DMS 273 treated with DMSO at 0.1 percent for 48 hours (cell line): ENCODE results near the gene ACER3.
"Not testable (repeated sequence)": the region's sequence is repeated elsewhere in the genome, so short reads cannot be mapped to it uniquely, and the experiment has no call there.

Experiments used
- DNase-seq: peaks from one replicate; lab custom pipeline; 2025; lab: John Stamatoyannopoulos, UW

The ACER3 gene

GRCh38 chr11:76995081-76995576, 134.4 kb downstream of the ACER3 start:
- DNase-seq, result no peak

GRCh38 chr11:76997512-76997911, 136.8 kb downstream of the ACER3 start:
- DNase-seq, result no peak

- no peak for DNase-seq
These were observed 138.9 kb downstream of the ACER3 start for GRCh38 chr11:76999597-76999996.

- DNase-seq, result no peak
These were observed 140.9 kb downstream of the ACER3 start for GRCh38 chr11:77001613-77002012.

- no peak for DNase-seq
These were observed 142.1 kb downstream of the ACER3 start for GRCh38 chr11:77002776-77003175.

GRCh38 chr11:77003963-77004362, 143.2 kb downstream of the ACER3 start:
- no peak for DNase-seq

- no peak for DNase-seq
These were observed 148.9 kb downstream of the ACER3 start for GRCh38 chr11:77009533-77010160.

- DNase-seq, result no peak
These were observed 154.0 kb downstream of the ACER3 start for GRCh38 chr11:77014669-77015068.

GRCh38 chr11:77018396-77018924, 157.7 kb downstream of the ACER3 start:
- DNase-seq, result not testable (repeated sequence)

- DNase-seq, result no peak
These were observed 159.4 kb downstream of the ACER3 start for GRCh38 chr11:77019976-77020595.

GRCh38 chr11:77020734-77021133, 160.0 kb downstream of the ACER3 start:
- no peak for DNase-seq

- DNase-seq, result no peak
These were observed 164.0 kb downstream of the ACER3 start for GRCh38 chr11:77024745-77025144.

GRCh38 chr11:77026221-77026620, 165.5 kb downstream of the ACER3 start:
- no peak for DNase-seq

- DNase-seq, result peak; percentile 37
These were observed 166.0 kb downstream of the ACER3 start for GRCh38 chr11:77026743-77027142.

- peak; percentile 62 for DNase-seq
These were observed 166.6 kb downstream of the ACER3 start for GRCh38 chr11:77027275-77027674.

GRCh38 chr11:77029829-77030228, 169.1 kb downstream of the ACER3 start:
- no peak for DNase-seq

GRCh38 chr11:77030834-77031414, 170.2 kb downstream of the ACER3 start:
- DNase-seq, result no peak

- DNase-seq, result no peak
These were observed 170.9 kb downstream of the ACER3 start for GRCh38 chr11:77031599-77031998.

GRCh38 chr11:77035039-77035438, 174.3 kb downstream of the ACER3 start:
- DNase-seq, result no peak

- DNase-seq, result no peak
These were observed 174.9 kb downstream of the ACER3 start for GRCh38 chr11:77035580-77035979.

- no peak for DNase-seq
These were observed 175.7 kb downstream of the ACER3 start for GRCh38 chr11:77036398-77036797.

GRCh38 chr11:77037057-77037456, 176.3 kb downstream of the ACER3 start:
- DNase-seq, result no peak
